ENCODE data around the gene PRSS33.

PRSS33 gene

GRCh38 chr16:2819939-2820835 lies 32.8 kb upstream of the PRSS33 start:
- no peak for DNase-seq

- no peak for DNase-seq
Measured at GRCh38 chr16:2819179-2819938, 32.0 kb upstream of the PRSS33 start.

DNA sequence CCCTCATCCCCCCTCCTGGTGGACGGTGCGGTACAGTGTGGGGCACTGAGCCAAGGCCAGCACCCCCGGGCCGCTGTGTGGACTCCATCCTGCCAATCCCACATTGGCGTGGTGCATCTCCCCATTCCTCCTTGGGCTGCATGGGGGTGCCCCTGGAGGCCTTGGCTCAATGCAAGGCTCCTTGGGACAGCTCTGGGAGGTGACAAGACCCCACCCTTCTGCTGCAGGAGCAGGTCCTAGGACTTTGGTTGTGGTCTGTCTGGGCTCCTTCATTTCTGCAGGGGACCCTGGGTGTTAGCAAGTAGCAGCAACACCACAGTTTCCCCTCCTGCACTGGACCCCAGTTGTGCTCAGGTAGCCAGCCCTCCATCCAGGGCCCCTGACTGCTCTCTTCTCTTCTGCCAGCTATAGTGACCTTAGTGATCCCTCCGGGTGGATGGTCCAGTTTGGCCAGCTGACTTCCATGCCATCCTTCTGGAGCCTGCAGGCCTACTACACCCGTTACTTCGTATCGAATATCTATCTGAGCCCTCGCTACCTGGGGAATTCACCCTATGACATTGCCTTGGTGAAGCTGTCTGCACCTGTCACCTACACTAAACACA lies 31.0 kb upstream of the PRSS33 start:
- no peak for DNase-seq

DNA sequence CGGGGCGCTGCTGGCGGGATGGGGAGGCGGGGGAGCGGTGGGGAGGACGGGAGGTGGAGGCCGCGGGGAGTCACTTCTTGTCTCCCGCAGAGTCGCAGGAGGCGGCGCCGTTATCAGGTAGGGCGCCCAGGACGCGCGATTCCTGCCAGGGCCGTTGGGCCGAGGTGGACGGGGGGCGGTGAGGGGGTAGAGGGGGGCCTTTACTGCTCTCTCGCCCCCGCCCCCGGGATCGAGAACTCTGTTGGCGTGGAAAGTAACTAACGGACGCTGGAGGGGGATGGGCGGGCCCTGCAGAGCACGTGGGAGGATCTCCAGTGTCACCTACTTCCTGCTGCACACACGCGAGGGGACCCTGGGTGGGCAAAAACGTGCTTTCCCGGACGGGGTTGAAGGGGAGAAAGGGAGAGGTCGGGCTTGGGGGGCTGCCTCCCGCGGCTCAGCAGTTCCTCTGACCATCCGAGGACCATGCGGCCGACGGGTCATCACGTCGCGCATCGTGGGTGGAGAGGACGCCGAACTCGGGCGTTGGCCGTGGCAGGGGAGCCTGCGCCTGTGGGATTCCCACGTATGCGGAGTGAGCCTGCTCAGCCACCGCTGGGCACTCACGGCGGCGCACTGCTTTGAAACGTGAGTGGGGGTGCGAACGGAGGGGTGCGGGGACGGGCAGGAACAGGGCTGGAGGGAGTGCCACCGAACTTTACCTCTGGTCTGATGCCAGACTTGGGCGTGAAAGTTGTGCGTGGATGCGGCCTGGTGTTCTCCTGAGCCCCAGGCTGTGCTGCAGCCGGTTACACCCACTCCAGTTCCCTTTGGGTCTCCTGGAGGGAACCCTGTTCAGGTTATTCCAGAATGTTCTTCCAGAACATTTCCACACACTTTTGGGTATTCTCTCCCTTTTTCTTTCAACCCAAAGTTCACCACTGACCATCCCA lies 30.2 kb upstream of the PRSS33 start:
- no peak for DNase-seq

- DNase-seq = no peak
Measured at GRCh38 chr16:2816751-2817339, 29.5 kb upstream of the PRSS33 start, which contains the start of gene PRSS21. Gene PRSS21, plus strand, starts transcription at chr16:2817237. Its CDS starts 32 bp downstream, at chr16:2817269.

GRCh38 chr16:2815299-2815771 lies 28.0 kb upstream of the PRSS33 start:
- DNase-seq = no peak

- no peak for DNase-seq
Measured at GRCh38 chr16:2814551-2815298, 27.4 kb upstream of the PRSS33 start.

DNA sequence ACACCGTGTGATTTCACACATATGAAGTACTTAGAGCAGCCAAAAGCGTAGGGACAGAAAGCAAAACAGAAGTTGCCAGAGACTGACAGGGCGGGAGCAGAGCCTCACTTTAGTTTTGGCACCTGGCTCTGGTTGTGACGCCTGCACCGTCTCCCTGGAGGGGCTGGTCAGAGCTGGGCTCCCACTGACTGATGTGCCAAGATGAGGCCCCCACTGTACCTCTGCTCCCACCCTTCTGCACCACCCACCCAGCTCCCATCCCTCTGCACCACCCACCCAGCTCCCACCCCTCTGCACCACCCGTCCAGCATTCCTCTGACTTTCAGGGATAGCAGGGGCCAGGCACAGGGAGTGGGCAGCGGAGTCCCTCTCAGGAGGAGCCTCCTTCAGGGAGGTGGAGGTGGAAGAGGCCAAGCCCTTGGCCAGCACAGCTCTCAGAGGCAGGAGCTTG lies 26.4 kb upstream of the PRSS33 start:
- no peak for DNase-seq

DNA sequence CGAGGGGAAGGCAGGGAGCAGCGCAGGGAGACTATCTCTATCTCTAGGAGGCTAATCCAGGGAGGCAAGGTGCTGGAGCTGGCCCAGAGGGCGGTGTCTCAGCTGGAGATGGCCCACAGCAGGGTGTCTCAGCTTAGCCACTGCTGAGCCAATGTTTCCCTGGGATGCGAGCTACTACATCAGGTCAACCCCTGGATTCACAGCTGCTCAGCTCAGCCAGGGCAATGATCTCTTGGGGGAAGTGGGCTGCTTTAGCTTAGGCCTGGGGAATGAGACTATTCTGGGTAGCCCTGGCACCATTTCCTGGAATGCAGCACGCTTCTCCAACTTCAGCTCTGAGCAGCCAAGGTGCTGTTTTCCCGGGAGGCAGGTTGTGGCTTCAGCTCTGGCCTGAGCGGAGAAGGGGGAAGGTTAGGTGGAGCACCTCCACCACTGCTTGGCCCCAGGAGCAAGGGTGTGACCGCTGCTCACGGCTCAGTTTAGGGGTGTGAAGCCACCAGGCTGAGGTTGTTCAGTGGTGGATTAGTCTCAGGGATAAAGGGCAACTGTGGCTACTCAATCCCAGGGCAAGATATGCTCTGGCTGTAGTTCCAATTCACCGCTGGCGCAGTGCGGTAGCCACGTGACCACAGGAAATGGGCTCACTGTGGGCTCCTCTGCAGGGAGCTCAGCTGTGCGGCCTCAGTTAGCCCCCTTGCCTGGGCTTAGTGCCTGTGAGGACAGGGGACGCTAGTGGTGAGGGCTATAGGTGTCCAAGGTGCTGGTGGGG lies 24.5 kb upstream of the PRSS33 start:
- no peak for DNase-seq

GRCh38 chr16:2810651-2811050 lies 23.3 kb upstream of the PRSS33 start:
- no peak for DNase-seq

DNA sequence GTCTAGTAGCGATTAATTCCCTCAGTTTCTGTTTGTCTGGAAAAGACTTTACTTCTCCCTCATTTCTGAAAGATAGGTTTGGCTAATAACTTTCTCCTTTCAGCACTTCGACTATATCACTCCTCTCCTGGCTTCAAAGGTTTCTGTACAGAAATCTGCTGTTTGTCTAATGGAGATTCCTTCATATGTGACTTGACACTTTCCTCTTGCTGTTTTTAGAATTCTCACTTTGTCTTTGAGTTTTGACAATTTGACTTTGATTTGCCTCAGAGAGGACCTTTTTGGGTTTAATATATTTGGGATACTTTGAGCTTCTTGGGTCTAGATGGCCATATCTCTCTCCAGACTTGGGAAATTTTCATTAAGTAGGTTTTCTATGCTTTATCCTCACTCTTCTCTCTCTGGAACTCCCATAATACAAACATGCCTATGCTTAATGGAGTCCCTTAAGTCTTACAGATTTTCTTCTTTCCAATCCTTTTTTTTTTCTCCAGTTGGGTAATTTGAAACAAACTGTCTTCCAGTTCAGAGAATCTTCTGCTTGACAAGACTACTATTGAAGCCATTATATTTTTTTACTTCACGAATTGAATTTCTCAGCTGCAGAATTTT lies 21.9 kb upstream of the PRSS33 start:
- no peak for DNase-seq

DNA sequence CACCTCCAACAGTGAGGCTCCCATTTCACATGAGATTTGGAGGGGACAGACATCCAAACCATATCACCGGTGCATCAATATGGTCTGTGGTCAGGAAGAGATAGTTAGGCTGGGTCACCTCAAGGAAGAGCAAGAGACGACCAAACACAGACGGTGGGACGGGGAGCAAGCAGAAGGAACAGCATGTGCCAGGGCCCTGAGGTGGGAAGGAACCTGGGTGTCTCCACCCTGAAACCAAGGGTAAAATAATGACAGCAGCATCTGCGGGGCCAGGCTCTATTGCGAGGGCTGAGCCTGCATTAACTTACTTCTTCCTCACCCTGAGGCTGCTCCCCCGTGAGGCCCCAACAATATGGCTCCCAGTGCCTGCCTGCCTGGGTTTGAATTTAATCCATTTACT lies 20.8 kb upstream of the PRSS33 start:
- no peak for DNase-seq

GRCh38 chr16:2806286-2806685 lies 18.9 kb upstream of the PRSS33 start:
- DNase-seq = no peak

GRCh38 chr16:2804728-2805127 lies 17.4 kb upstream of the PRSS33 start:
- DNase-seq = no peak

- DNase-seq = no peak
Measured at GRCh38 chr16:2803545-2804195, 16.3 kb upstream of the PRSS33 start.

DNA sequence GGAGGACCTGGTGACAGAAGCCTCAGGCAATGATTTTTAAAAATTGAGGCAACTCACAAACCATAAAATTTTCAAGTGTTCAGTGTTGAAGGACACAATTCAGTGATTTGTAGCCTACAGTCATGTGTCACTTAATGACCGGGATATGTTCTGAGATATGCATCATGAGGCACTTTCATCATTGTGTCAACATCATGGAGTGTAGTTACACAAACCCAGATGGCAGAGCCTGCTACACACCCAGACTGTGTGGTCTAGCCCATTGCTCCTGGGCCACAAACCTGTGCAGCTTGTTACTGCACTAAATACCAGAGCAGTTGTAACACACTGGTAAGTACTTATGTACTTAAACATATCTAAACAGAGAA lies 12.5 kb upstream of the PRSS33 start:
- no peak for DNase-seq

DNA sequence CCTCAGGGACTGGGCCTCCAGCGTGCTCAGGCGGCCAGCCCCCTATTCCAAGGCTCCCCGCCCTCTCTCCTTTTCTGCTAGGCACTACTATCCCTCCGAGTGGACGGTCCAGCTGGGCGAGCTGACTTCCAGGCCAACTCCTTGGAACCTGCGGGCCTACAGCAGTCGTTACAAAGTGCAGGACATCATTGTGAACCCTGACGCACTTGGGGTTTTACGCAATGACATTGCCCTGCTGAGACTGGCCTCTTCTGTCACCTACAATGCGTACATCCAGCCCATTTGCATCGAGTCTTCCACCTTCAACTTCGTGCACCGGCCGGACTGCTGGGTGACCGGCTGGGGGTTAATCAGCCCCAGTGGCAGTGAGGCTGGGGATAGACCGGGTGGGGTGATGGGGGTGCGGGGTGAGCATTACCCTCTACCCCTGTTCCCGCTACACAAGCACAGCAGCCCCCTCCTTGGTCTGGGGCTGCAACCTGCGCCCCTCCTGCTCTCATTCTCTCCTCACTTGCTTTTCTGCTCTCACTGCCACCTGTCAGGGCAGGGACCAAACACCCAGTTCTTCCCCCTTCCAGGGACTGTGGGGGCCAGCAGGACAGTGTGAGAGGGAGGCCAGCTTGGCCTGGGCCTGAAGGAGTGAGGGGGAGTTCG lies 12.0 kb upstream of the PRSS33 start:
- no peak for DNase-seq

GRCh38 chr16:2798723-2799204 lies 11.4 kb upstream of the PRSS33 start:
- no peak for DNase-seq

All from NCI-H1105 (cell line).